ENCODE results near the gene NUMB.

GRCh38 chr14:73437206-73437605 lies 21.1 kb downstream of the NUMB start:
- TF ChIP-seq POLR2A (IDR thresholded peaks at IDR 0.05) (no peak), CTCF (IDR thresholded peaks at IDR 0.05) (no peak)

All from adrenal gland (tissue), 5 donors.